Astrocyte of the cerebellum (primary cell): ENCODE data around the gene SPIN2B.
"Not testable (repeated sequence)": the region's sequence is repeated elsewhere in the genome, so short reads cannot be mapped to it uniquely, and the experiment has no call there.

Experiments
- DNase-seq: peaks from one replicate; pipeline ENCODE4 v3.0.0-alpha.2; 2011; ENCODE audit warnings: low read depth
- H3K4me3 ChIP-seq: 2 replicates; pipeline ENCODE4 v1.5.1; 2011; ENCODE audit warnings: mild to moderate bottlenecking, low read depth, low read length, moderate library complexity
- in situ Hi-C: cut with HindIII; loops from 2 replicates; pipeline ENCODE4 v1.10.0; 2017; ENCODE audit warnings: low sequenced_read_pairs
- TF ChIP-seq, protein P1 (sequence below): IDR thresholded peaks from 2 replicates; pipeline ENCODE4 v1.5.1; 2012; ENCODE audit warnings: low read length, low read depth, moderate library complexity, mild to moderate bottlenecking; ENCODE audit errors: missing control alignments

SPIN2B gene

DNA sequence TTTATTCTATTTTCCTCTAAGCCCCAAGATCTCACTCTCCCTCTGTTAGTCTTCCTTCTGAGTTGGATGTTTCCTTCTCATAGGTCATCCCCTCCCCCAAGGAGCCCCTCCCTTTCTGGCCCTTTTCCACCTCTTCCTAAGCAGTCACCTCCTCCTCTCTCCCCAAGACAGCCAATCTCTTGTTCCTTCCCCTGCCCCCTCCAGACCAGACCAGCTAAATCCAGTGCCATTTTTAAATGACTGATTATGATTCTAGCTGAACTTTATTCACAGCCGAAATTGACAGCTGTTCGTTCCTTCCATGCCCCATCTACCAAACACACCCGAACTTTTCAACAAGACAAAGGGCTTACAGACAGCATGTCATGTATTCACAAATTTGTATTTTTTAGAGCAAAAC lies 13.9 kb upstream of the SPIN2B start:
- no peak overlapping the region for H3K4me3 ChIP-seq
- in situ Hi-C loops, result no loop called here
- DNase-seq, result no peak
- TF ChIP-seq, protein P1, sequence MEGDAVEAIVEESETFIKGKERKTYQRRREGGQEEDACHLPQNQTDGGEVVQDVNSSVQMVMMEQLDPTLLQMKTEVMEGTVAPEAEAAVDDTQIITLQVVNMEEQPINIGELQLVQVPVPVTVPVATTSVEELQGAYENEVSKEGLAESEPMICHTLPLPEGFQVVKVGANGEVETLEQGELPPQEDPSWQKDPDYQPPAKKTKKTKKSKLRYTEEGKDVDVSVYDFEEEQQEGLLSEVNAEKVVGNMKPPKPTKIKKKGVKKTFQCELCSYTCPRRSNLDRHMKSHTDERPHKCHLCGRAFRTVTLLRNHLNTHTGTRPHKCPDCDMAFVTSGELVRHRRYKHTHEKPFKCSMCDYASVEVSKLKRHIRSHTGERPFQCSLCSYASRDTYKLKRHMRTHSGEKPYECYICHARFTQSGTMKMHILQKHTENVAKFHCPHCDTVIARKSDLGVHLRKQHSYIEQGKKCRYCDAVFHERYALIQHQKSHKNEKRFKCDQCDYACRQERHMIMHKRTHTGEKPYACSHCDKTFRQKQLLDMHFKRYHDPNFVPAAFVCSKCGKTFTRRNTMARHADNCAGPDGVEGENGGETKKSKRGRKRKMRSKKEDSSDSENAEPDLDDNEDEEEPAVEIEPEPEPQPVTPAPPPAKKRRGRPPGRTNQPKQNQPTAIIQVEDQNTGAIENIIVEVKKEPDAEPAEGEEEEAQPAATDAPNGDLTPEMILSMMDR, result no peak

DNA sequence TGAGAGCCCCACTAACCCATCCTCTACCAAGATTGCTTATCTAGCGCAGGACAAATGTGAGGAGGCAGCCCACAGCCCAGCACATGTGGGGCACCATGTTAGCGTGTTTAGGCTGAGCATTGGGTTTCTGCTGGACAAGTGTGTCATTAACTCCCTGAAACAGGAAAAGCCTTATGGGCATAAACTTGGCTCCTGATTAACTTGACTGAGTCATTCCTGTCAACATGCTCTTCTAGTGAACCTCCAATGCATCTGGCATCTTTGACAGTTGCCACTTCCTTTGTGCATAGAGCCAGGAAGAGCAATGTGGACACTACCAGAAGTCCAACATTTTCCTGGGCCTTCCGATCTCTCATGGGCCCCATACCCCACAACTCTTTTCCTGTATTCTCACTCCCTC lies 13.4 kb upstream of the SPIN2B start:
- no peak overlapping the region for H3K4me3 ChIP-seq
- TF ChIP-seq, protein P1, result no peak
- DNase-seq, result no peak
- in situ Hi-C loops, result no loop called here

DNA sequence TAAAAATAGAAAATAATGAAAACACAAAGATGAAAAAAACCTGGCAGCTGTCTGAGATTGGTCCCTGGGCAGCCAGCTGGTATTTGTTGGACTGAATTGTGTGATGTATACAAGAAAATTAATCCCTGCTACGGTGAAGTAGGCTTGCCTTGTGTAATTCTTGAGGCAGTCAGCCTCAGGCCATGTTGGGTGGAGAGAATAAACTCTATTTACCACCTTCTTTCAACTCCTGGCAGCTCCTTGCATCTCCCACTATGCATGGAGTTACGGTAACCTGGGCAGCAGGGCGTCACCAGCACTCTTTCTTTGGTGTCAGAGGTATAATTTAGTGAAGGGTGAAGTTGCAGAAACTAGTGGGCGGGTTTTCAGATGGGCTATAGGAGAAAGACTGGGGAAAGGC lies 12.4 kb upstream of the SPIN2B start:
- no peak overlapping the region for H3K4me3 ChIP-seq
- TF ChIP-seq, protein P1, result no peak
- DNase-seq, result no peak
- in situ Hi-C loops, result no loop called here

GRCh38 chrX:57133284-57133683 lies 11.9 kb upstream of the SPIN2B start:
- H3K4me3 ChIP-seq, in situ Hi-C loops, DNase-seq: not testable (repeated sequence)

GRCh38 chrX:57132046-57132445 lies 10.7 kb upstream of the SPIN2B start:
- TF ChIP-seq, protein P1, result no peak
- DNase-seq, result no peak
- in situ Hi-C loops, result no loop called here
- H3K4me3 ChIP-seq, result no peak overlapping the region

- H3K4me3 ChIP-seq, result peak overlapping the region; percentile 59
- TF ChIP-seq, protein P1, result no peak
- no peak for DNase-seq
- in situ Hi-C loops, result no loop called here
Measured at GRCh38 chrX:57121816-57122215, 468 bp upstream of the SPIN2B start.

DNA sequence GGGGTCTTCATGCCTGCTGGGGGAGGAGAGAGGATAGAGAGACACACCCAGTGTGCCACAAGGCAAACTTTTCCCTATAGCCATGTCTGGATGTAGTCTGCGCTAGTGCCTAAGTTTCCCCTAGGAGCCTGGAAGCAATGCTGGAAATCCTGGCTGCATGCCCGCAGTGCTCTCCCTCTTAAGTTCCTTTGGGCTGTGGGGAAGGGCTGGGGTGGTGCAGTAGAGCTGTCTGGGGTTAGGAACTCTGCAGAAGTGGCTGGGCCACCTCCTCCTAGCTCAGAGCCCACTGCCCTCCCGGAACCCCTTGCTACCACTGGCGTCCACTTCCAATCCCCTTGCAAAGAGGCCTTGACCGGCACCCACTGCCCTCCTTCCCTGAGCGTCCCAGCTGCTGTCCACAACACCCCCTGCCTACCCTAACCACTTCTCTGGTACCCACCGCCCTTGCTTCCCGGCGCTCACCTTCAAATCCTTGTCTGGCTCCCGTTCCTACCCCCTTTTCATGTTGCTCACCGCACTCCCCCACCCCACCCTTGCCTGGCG lies 658 bp downstream of the SPIN2B start:
- in situ Hi-C loops, DNase-seq: not testable (repeated sequence)
- peak overlapping the region; percentile 59 for H3K4me3 ChIP-seq

GRCh38 chrX:57119416-57119815 lies 1.9 kb downstream of the SPIN2B start:
- DNase-seq, result no peak
- H3K4me3 ChIP-seq, result no peak overlapping the region
- in situ Hi-C loops, result no loop called here
- TF ChIP-seq, protein P1, result no peak

- in situ Hi-C loops, H3K4me3 ChIP-seq, DNase-seq: not testable (repeated sequence)
Measured at GRCh38 chrX:57117566-57117965, 3.8 kb downstream of the SPIN2B start.
